Trophoblast cell (in vitro differentiated cells and primary cell): ENCODE measurements around the gene LCT.
A peak's percentile ranks its signal among the peaks of the same experiment; 100 is the strongest.

ENCODE experiments used
- DNase-seq, 2 donors: peaks; one replicate each; pipeline ENCODE4 v3.0.0-alpha.2; 2016
- H2AFZ ChIP-seq: 2 replicates; pipeline ENCODE4 v1.6.1; 2013; ENCODE audit warnings: low read length, moderate library complexity, mild to moderate bottlenecking; ENCODE audit not compliant: insufficient read depth, poor library complexity
- H2AK5ac ChIP-seq: 2 replicates; pipeline ENCODE4 v1.6.1; 2013; ENCODE audit warnings: mild to moderate bottlenecking, low read length
- H2BK120ac ChIP-seq: 2 replicates; pipeline ENCODE4 v1.6.1; 2013; ENCODE audit warnings: low read length, mild to moderate bottlenecking, moderate library complexity; ENCODE audit not compliant: insufficient read depth, poor library complexity
- H2BK12ac ChIP-seq: 2 replicates; pipeline ENCODE4 v1.6.1; 2013; ENCODE audit warnings: mild to moderate bottlenecking, low read length, moderate library complexity
- H2BK5ac ChIP-seq: 2 replicates; pipeline ENCODE4 v1.6.1; 2013; ENCODE audit warnings: low read length, low read depth, moderate library complexity, mild to moderate bottlenecking; ENCODE audit not compliant: poor library complexity
- H3K14ac ChIP-seq: 2 replicates; pipeline ENCODE4 v1.6.1; 2013; ENCODE audit warnings: mild to moderate bottlenecking, low read length
- H3K18ac ChIP-seq: 2 replicates; pipeline ENCODE4 v1.6.1; 2013; ENCODE audit warnings: mild to moderate bottlenecking, low read length
- H3K23ac ChIP-seq: 2 replicates; pipeline ENCODE4 v1.6.1; 2013; ENCODE audit warnings: low read length
- H3K27ac ChIP-seq: 2 replicates; pipeline ENCODE4 v1.5.1; 2013; ENCODE audit warnings: low read depth, mild to moderate bottlenecking, inconsistent platforms, low read length, moderate library complexity
- H3K27me3 ChIP-seq: 2 replicates; pipeline ENCODE4 v1.6.1; 2013; ENCODE audit warnings: inconsistent platforms, mild to moderate bottlenecking, low read length, moderate library complexity; ENCODE audit not compliant: insufficient read depth
- H3K36me3 ChIP-seq, 2 experiments: 1 replicate in 1 of 2; 2 replicates in 1 of 2; pipeline ENCODE4 v1.6.1; 2013; ENCODE audit warnings: low read length in 2 of 2, mild to moderate bottlenecking in 2 of 2, moderate library complexity in 1 of 2; ENCODE audit not compliant: insufficient read depth in 2 of 2, control insufficient read depth in 1 of 2
- H3K4ac ChIP-seq: 2 replicates; pipeline ENCODE4 v1.6.1; 2013; ENCODE audit warnings: low read depth, mild to moderate bottlenecking, low read length, moderate library complexity
- H3K4me1 ChIP-seq, 2 experiments: 1 replicate in 1 of 2; 2 replicates in 1 of 2; pipeline ENCODE4 v1.6.1; 2013; ENCODE audit warnings: low read length in 2 of 2, mild to moderate bottlenecking in 2 of 2, moderate library complexity in 1 of 2; ENCODE audit not compliant: insufficient read depth in 2 of 2, control insufficient read depth in 1 of 2
- H3K4me2 ChIP-seq: 2 replicates; pipeline ENCODE4 v1.6.1; 2013; ENCODE audit warnings: inconsistent platforms, mild to moderate bottlenecking, low read length, moderate library complexity
- H3K4me3 ChIP-seq: 2 replicates; pipeline ENCODE4 v1.5.1; 2013; ENCODE audit warnings: mild to moderate bottlenecking, low read depth, low read length, inconsistent platforms
- H3K79me1 ChIP-seq: one replicate; pipeline ENCODE4 v1.6.1; 2013; ENCODE audit warnings: low read length
- H3K79me2 ChIP-seq: 2 replicates; pipeline ENCODE4 v1.6.1; 2013; ENCODE audit warnings: low read length, mild to moderate bottlenecking; ENCODE audit not compliant: control insufficient read depth, insufficient read depth, poor library complexity
- H3K9ac ChIP-seq: 2 replicates; pipeline ENCODE4 v1.6.1; 2013; ENCODE audit warnings: mild to moderate bottlenecking, low read length
- H3K9me3 ChIP-seq: 2 replicates; pipeline ENCODE4 v1.6.1; 2013; ENCODE audit warnings: low read depth, mild to moderate bottlenecking, control low read depth, inconsistent platforms, low read length; ENCODE audit not compliant: insufficient read depth
- H4K12ac ChIP-seq: 2 replicates; pipeline ENCODE4 v1.6.1; 2013; ENCODE audit warnings: low read depth, mild to moderate bottlenecking, low read length, moderate library complexity
- H4K8ac ChIP-seq: 2 replicates; pipeline ENCODE4 v1.6.1; 2013; ENCODE audit warnings: low read depth, mild to moderate bottlenecking, low read length, moderate library complexity
- H4K91ac ChIP-seq: one replicate; pipeline ENCODE4 v1.6.1; 2013; ENCODE audit warnings: low read depth, mild to moderate bottlenecking, low read length, moderate library complexity
- whole genome bisulfite sequencing: extraction: QIAGEN DNeasy Blood & Tissue Kit; methylation state at CpG from one replicate; pipeline ENCODE4 v1.1.7; 2013; ENCODE audit warnings: missing lambda C conversion rate; ENCODE audit not compliant: insufficient read length, insufficient coverage; ENCODE audit errors: extremely low coverage; 5-methylcytosine and 5-hydroxymethylcytosine counted together

Gene LCT

GRCh38 chr2:135826544-135826943, 10.4 kb downstream of the LCT start:
- H3K4ac ChIP-seq, result no peak overlapping the region

GRCh38 chr2:135825550-135826176, 11.3 kb downstream of the LCT start:
- no peak overlapping the region for H2BK5ac ChIP-seq
- no peak overlapping the region for H2AK5ac ChIP-seq
- H2BK12ac ChIP-seq, result no peak overlapping the region
- DNase-seq, result peak in 1 of 2 donors; percentile 14
- H3K9me3 ChIP-seq, result peaks cover 5% of the 10 kb centered on the region
- H3K36me3 ChIP-seq, result no peaks in the 10 kb centered on the region
- H3K23ac ChIP-seq, result no peak overlapping the region
- no peaks in the 10 kb centered on the region for H3K27me3 ChIP-seq
- no peak overlapping the region for H2AFZ ChIP-seq
- no peak overlapping the region for H3K4ac ChIP-seq
- H3K79me1 ChIP-seq, result no peaks in the 10 kb centered on the region
- WGBS, result no CpG with 5 or more reads among the region's 11 CpGs
- no peak overlapping the region for H3K4me2 ChIP-seq
- no peak overlapping the region for H3K4me3 ChIP-seq
- H3K18ac ChIP-seq, result no peak overlapping the region
- H4K12ac ChIP-seq, result no peak overlapping the region
- no peak overlapping the region for H4K8ac ChIP-seq
- H3K4me1 ChIP-seq, result no peaks in the 10 kb centered on the region
- no peak overlapping the region for H3K9ac ChIP-seq
- H3K27ac ChIP-seq, result no peak overlapping the region
- H4K91ac ChIP-seq, result no peak overlapping the region
- no peak overlapping the region for H2BK120ac ChIP-seq
- H3K79me2 ChIP-seq, result no peaks in the 10 kb centered on the region
- no peak overlapping the region for H3K14ac ChIP-seq

More at GRCh38 chr2:135826544-135826943, 10.4 kb downstream of the LCT start:
- no peak overlapping the region for H3K14ac ChIP-seq
- no peaks in the 10 kb centered on the region for H3K79me1 ChIP-seq
- no peak overlapping the region for H3K27ac ChIP-seq
- no peak overlapping the region for H4K12ac ChIP-seq
- H2BK5ac ChIP-seq, result no peak overlapping the region
- DNase-seq, result no peak
- no peak overlapping the region for H2BK12ac ChIP-seq
- H3K9me3 ChIP-seq, result peaks cover 5% of the 10 kb centered on the region
- H3K23ac ChIP-seq, result no peak overlapping the region
- H3K4me1 ChIP-seq, result no peaks in the 10 kb centered on the region
- H3K4me3 ChIP-seq, result no peak overlapping the region
- no peak overlapping the region for H2AFZ ChIP-seq
- H3K27me3 ChIP-seq, result no peaks in the 10 kb centered on the region
- no peaks in the 10 kb centered on the region for H3K79me2 ChIP-seq
- no peak overlapping the region for H4K8ac ChIP-seq
- H3K36me3 ChIP-seq, result no peaks in the 10 kb centered on the region
- no peak overlapping the region for H3K9ac ChIP-seq
- H4K91ac ChIP-seq, result no peak overlapping the region
- WGBS, result no CpG with 5 or more reads among the region's 6 CpGs
- H2BK120ac ChIP-seq, result no peak overlapping the region
- H3K18ac ChIP-seq, result no peak overlapping the region
- no peak overlapping the region for H2AK5ac ChIP-seq
- no peak overlapping the region for H3K4me2 ChIP-seq

- H4K8ac ChIP-seq, result no peak overlapping the region
- no peak overlapping the region for H4K12ac ChIP-seq
- peaks cover 5% of the 10 kb centered on the region for H3K9me3 ChIP-seq
- H2BK12ac ChIP-seq, result no peak overlapping the region
- no peaks in the 10 kb centered on the region for H3K79me2 ChIP-seq
- no peak overlapping the region for H3K27ac ChIP-seq
- no peak overlapping the region for H3K18ac ChIP-seq
- H3K4me1 ChIP-seq, result no peaks in the 10 kb centered on the region
- no peak for DNase-seq
- H2BK5ac ChIP-seq, result no peak overlapping the region
- H2AFZ ChIP-seq, result no peak overlapping the region
- no peaks in the 10 kb centered on the region for H3K27me3 ChIP-seq
- no peak overlapping the region for H3K14ac ChIP-seq
- no peak overlapping the region for H3K4me3 ChIP-seq
- no peaks in the 10 kb centered on the region for H3K79me1 ChIP-seq
- no peak overlapping the region for H3K23ac ChIP-seq
- H3K9ac ChIP-seq, result no peak overlapping the region
- no peak overlapping the region for H3K4ac ChIP-seq
- no peak overlapping the region for H4K91ac ChIP-seq
- H3K4me2 ChIP-seq, result no peak overlapping the region
- H3K36me3 ChIP-seq, result no peaks in the 10 kb centered on the region
- no peak overlapping the region for H2AK5ac ChIP-seq
- no CpG with 5 or more reads among the region's 9 CpGs for WGBS
- no peak overlapping the region for H2BK120ac ChIP-seq
Measured at GRCh38 chr2:135825131-135825530, 11.9 kb downstream of the LCT start.

GRCh38 chr2:135822855-135823254, 14.1 kb downstream of the LCT start:
- no peak overlapping the region for H3K14ac ChIP-seq
- no peak overlapping the region for H3K27ac ChIP-seq
- no peak overlapping the region for H2BK5ac ChIP-seq
- no peak overlapping the region for H3K4me3 ChIP-seq
- H2AK5ac ChIP-seq, result no peak overlapping the region
- H3K4ac ChIP-seq, result no peak overlapping the region
- no peak overlapping the region for H2BK120ac ChIP-seq
- WGBS, result no CpG with 5 or more reads among the region's 1 CpG
- H4K12ac ChIP-seq, result no peak overlapping the region
- H4K8ac ChIP-seq, result no peak overlapping the region
- H3K4me1 ChIP-seq, result no peaks in the 10 kb centered on the region
- no peaks in the 10 kb centered on the region for H3K27me3 ChIP-seq
- H2AFZ ChIP-seq, result no peak overlapping the region
- no peaks in the 10 kb centered on the region for H3K79me1 ChIP-seq
- H3K9ac ChIP-seq, result no peak overlapping the region
- DNase-seq, result no peak
- H3K36me3 ChIP-seq, result no peaks in the 10 kb centered on the region
- H3K79me2 ChIP-seq, result no peaks in the 10 kb centered on the region
- no peak overlapping the region for H3K23ac ChIP-seq
- peaks cover 5% of the 10 kb centered on the region for H3K9me3 ChIP-seq
- H3K4me2 ChIP-seq, result no peak overlapping the region
- no peak overlapping the region for H3K18ac ChIP-seq
- H4K91ac ChIP-seq, result no peak overlapping the region
- no peak overlapping the region for H2BK12ac ChIP-seq
